Measurements from ENCODE around the gene TRIM47. TPM values are rescaled to one million over a fixed set of nuclear protein-coding genes. Genes with fewer than 3 reads are reported as not detected.

TRIM47 gene
- total and polyA plus RNA-seq, 2 of the 13 experiments (the other 11 are each of a cell fraction or from before 2014, with no cell fraction given) = 33.5 to 82.0 TPM

DNA sequence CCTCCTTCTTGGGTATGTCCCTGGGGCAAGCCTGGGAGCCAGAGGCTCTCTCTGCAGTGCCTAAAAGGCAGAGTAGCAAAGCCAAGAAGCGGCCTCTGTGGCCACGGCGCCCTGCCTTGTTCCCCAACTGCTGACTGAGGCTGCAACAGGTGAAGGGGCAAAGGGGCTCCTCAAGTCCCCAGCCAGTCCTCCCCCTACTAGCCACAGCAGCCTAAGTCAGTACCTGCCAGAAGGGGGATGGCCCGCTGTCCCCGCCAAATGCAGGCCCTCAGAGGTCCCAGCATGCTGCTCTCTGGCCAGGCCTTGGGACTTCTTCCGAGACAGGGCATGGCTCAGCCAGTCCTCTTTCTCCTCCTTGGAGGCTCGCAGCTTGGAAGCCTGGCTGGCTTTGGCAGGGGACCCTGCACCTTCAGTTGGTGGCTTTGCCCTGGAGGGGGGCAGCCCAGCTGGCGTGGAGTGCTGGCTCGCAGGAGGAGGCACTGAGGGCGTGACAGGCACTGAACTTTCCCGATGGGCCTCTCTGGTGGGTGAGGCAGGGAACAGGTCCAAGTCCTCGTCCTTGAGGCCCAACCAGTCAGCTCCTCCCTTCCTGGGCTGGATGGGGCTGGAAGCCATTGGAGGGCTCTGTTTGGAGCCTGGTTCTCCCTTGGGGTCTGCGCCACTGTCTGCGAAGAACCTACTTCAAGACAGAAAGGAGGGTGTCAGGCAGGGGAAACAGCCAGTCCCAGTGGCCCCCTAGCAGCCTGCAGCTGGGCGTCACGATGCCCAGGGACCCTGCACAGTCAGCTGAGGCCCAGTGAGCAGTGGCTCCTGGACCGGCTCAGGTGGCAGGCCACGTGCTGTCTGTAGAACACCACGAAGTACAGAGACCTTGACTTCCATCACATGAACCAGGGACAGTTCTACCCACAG is 44.8 kb upstream of the TRIM47 start (continued):
- TF ChIP-seq TARDBP (CRISPR knock-in tag; IDR thresholded peaks at IDR 0.05) (0 out of 2 replicates have a peak, but pooled peaks have one; percentile 24), ZNF605 (CRISPR knock-in tag; IDR thresholded peaks at IDR 0.05) (0 out of 2 replicates have a peak, but pooled peaks have one; percentile 53), ZSCAN22 (CRISPR knock-in tag; IDR thresholded peaks at IDR 0.05) (peak; percentile 82; the same call in 1 of the 2 replicates), ZNF772 (CRISPR knock-in tag; IDR thresholded peaks at IDR 0.05) (0 out of 2 replicates have a peak, but pooled peaks have one; percentile 4), HIVEP1 (CRISPR knock-in tag; IDR thresholded peaks at IDR 0.05) (peak; percentile 19; the same call in 1 of the 2 replicates), LCORL (IDR thresholded peaks at IDR 0.05) (no peak), LCORL (CRISPR knock-in tag; IDR thresholded peaks at IDR 0.05) (0 out of 2 replicates have a peak, but pooled peaks have one; percentile 35), SMAD1 (CRISPR knock-in tag; IDR thresholded peaks at IDR 0.05; ENCODE audit: borderline replicate concordance, low read depth) (no peak)
- TF ChIP-seq, protein P1, sequence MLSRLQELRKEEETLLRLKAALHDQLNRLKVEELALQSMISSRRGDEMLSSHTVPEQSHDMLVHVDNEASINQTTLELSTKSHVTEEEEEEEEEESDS (CRISPR knock-in tag; IDR thresholded peaks at IDR 0.05; ENCODE audit: borderline replicate concordance) = no peak
- TF ChIP-seq, protein P2, sequence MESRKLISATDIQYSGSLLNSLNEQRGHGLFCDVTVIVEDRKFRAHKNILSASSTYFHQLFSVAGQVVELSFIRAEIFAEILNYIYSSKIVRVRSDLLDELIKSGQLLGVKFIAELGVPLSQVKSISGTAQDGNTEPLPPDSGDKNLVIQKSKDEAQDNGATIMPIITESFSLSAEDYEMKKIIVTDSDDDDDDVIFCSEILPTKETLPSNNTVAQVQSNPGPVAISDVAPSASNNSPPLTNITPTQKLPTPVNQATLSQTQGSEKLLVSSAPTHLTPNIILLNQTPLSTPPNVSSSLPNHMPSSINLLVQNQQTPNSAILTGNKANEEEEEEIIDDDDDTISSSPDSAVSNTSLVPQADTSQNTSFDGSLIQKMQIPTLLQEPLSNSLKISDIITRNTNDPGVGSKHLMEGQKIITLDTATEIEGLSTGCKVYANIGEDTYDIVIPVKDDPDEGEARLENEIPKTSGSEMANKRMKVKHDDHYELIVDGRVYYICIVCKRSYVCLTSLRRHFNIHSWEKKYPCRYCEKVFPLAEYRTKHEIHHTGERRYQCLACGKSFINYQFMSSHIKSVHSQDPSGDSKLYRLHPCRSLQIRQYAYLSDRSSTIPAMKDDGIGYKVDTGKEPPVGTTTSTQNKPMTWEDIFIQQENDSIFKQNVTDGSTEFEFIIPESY (CRISPR knock-in tag; IDR thresholded peaks at IDR 0.05) = peak; percentile 85
- TF ChIP-seq, protein P3, sequence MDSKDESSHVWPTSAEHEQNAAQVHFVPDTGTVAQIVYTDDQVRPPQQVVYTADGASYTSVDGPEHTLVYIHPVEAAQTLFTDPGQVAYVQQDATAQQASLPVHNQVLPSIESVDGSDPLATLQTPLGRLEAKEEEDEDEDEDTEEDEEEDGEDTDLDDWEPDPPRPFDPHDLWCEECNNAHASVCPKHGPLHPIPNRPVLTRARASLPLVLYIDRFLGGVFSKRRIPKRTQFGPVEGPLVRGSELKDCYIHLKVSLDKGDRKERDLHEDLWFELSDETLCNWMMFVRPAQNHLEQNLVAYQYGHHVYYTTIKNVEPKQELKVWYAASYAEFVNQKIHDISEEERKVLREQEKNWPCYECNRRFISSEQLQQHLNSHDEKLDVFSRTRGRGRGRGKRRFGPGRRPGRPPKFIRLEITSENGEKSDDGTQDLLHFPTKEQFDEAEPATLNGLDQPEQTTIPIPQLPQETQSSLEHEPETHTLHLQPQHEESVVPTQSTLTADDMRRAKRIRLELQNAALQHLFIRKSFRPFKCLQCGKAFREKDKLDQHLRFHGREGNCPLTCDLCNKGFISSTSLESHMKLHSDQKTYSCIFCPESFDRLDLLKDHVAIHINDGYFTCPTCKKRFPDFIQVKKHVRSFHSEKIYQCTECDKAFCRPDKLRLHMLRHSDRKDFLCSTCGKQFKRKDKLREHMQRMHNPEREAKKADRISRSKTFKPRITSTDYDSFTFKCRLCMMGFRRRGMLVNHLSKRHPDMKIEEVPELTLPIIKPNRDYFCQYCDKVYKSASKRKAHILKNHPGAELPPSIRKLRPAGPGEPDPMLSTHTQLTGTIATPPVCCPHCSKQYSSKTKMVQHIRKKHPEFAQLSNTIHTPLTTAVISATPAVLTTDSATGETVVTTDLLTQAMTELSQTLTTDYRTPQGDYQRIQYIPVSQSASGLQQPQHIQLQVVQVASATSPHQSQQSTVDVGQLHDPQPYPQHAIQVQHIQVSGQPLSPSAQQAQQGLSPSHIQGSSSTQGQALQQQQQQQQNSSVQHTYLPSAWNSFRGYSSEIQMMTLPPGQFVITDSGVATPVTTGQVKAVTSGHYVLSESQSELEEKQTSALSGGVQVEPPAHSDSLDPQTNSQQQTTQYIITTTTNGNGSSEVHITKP (CRISPR knock-in tag; IDR thresholded peaks at IDR 0.05; ENCODE audit: low read depth) = no peak
- TF ChIP-seq, protein P4, sequence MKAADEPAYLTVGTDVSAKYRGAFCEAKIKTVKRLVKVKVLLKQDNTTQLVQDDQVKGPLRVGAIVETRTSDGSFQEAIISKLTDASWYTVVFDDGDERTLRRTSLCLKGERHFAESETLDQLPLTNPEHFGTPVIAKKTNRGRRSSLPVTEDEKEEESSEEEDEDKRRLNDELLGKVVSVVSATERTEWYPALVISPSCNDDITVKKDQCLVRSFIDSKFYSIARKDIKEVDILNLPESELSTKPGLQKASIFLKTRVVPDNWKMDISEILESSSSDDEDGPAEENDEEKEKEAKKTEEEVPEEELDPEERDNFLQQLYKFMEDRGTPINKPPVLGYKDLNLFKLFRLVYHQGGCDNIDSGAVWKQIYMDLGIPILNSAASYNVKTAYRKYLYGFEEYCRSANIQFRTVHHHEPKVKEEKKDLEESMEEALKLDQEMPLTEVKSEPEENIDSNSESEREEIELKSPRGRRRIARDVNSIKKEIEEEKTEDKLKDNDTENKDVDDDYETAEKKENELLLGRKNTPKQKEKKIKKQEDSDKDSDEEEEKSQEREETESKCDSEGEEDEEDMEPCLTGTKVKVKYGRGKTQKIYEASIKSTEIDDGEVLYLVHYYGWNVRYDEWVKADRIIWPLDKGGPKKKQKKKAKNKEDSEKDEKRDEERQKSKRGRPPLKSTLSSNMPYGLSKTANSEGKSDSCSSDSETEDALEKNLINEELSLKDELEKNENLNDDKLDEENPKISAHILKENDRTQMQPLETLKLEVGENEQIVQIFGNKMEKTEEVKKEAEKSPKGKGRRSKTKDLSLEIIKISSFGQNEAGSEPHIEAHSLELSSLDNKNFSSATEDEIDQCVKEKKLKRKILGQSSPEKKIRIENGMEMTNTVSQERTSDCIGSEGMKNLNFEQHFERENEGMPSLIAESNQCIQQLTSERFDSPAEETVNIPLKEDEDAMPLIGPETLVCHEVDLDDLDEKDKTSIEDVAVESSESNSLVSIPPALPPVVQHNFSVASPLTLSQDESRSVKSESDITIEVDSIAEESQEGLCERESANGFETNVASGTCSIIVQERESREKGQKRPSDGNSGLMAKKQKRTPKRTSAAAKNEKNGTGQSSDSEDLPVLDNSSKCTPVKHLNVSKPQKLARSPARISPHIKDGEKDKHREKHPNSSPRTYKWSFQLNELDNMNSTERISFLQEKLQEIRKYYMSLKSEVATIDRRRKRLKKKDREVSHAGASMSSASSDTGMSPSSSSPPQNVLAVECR (CRISPR knock-in tag; IDR thresholded peaks at IDR 0.05; ENCODE audit: borderline replicate concordance) = no peak; the same call in 1 of the 2 replicates
- TF ChIP-seq, protein P5, sequence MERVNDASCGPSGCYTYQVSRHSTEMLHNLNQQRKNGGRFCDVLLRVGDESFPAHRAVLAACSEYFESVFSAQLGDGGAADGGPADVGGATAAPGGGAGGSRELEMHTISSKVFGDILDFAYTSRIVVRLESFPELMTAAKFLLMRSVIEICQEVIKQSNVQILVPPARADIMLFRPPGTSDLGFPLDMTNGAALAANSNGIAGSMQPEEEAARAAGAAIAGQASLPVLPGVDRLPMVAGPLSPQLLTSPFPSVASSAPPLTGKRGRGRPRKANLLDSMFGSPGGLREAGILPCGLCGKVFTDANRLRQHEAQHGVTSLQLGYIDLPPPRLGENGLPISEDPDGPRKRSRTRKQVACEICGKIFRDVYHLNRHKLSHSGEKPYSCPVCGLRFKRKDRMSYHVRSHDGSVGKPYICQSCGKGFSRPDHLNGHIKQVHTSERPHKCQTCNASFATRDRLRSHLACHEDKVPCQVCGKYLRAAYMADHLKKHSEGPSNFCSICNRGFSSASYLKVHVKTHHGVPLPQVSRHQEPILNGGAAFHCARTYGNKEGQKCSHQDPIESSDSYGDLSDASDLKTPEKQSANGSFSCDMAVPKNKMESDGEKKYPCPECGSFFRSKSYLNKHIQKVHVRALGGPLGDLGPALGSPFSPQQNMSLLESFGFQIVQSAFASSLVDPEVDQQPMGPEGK (CRISPR knock-in tag; IDR thresholded peaks at IDR 0.05) = 0 out of 2 replicates have a peak, but pooled peaks have one; percentile 38

Measured in HepG2 (cell line).